ENCODE data around the gene MNX1. TPM values are rescaled to one million over a fixed set of nuclear protein-coding genes. Genes with fewer than 3 reads are reported as not detected.

Gene MNX1
- total and polyA plus RNA-seq, 2 of the 4 experiments (the other 2 are of a cell fraction): not detected

DNA sequence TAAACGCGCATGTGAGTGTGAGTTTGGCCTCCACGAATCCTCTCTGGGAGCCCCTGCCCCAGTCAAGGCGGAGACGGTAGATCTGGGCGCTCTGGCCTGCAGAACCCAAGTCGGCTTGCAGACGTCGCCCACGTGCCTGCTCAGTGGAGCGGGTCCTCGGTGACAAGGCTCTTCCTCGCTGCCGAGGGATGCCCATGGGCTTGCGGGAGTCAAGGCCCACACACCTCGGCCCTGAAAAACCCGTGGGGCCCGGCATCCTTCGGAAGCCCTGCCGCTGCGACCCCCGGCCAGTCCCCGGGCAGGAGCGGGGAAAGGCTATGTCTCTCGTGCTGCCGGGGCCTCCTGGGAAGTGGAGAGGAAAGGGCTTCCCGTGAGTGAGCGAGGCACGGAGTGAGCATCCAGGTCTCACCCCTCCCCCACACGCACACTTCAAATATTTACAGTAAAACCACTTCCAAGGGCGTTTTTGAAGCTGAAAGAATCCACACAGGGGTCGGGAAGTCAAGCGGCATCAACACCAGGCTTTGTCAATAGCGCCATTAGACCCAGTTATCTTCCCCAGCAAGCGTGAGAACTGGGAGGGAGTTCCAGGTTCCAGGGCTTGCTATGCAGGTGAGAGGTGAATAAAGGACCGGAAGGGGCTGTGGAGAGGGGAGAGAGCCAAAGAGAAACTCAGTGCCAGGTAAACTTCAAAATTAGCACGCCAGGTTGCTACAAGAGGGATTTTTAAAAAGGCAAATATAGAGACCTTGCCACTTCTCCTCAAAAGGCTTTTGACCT lies 1.1 kb upstream of the MNX1 start:
- H3K18ac ChIP-seq (ENCODE audit: low read depth, low read length): no peak overlapping the region
- WGBS, 2 experiments (ENCODE audit: extremely low coverage in 2 of 2, insufficient read length in 1 of 2): 7% methylated on average over 3 of the region's 37 CpGs; no CpG with 5 or more reads in 1 of the 2 experiments
- H3K14ac ChIP-seq (replicated peaks; ENCODE audit: low read depth, low read length): no peak overlapping the region
- H3K9me3 ChIP-seq (ENCODE audit: control insufficient read depth, insufficient read depth, low read length): no peaks in the 10 kb centered on the region
- H4K5ac ChIP-seq (ENCODE audit: low read depth, low read length): no peak overlapping the region
- H2BK5ac ChIP-seq (ENCODE audit: low read depth, low read length, poor library complexity, severe bottlenecking): no peak overlapping the region
- H3K27ac ChIP-seq (ENCODE audit: insufficient read depth, low read length): no peak overlapping the region
- DNase-seq (no peak), ATAC-seq (ENCODE audit: low read depth) (no peak)
- H3K56ac ChIP-seq (ENCODE audit: extremely low read depth, insufficient read depth, low read length): no peak overlapping the region
- H3K4me3 ChIP-seq (ENCODE audit: insufficient read depth, low read depth, low read length): no peak overlapping the region
- no peak overlapping the region for H2BK20ac ChIP-seq (ENCODE audit: low read depth, low read length)
- BruUV-seq (replicated peaks): no TSS peak
- no peak overlapping the region for H2AK9ac ChIP-seq (replicated peaks; ENCODE audit: low read depth, low read length, poor library complexity)
- no peaks in the 10 kb centered on the region for H3K4me1 ChIP-seq (ENCODE audit: control insufficient read depth, insufficient read depth, low read length)
- no peak overlapping the region for H2BK120ac ChIP-seq (ENCODE audit: low read depth, low read length)
- in situ Hi-C loops (cut with MboI; ENCODE audit: low sequenced_read_pairs): no loop called here
- ChIA-PET CTCF (interaction anchor here (1.0 kb wide), 1 partner anchor 17 kb away, joined by 3 read pairs; no protein-coding TSS in a partner anchor), POLR2A (ENCODE audit: unreplicated experiment) (no interaction called here)
- H3K79me1 ChIP-seq (ENCODE audit: low read depth in 1 of 2, low read length in 2 of 2): no peaks in the 10 kb centered on the region
- peaks cover 94% of the 10 kb centered on the region for H3K27me3 ChIP-seq (ENCODE audit: control insufficient read depth, insufficient read depth, low read length)
- H3K9me1 ChIP-seq (ENCODE audit: insufficient read depth, low read length): no peaks in the 10 kb centered on the region
- H3K4me2 ChIP-seq (ENCODE audit: low read depth, low read length): no peak overlapping the region
- no peak overlapping the region for H2AK5ac ChIP-seq (ENCODE audit: low read depth, low read length)
- H3K9ac ChIP-seq (ENCODE audit: low read depth, low read length): no peak overlapping the region
- H4K8ac ChIP-seq (ENCODE audit: low read depth in 2 of 2, low read length in 2 of 2): no peak overlapping the region
- intact Hi-C loops (cut with micrococcal nuclease): no loop called here
- no peak overlapping the region for H2AFZ ChIP-seq (replicated peaks; ENCODE audit: low read length, poor library complexity)
- H3K23ac ChIP-seq (ENCODE audit: low read depth, low read length): no peak overlapping the region
- H4K20me1 ChIP-seq (ENCODE audit: insufficient read depth, low read length): no peaks in the 10 kb centered on the region; the same call in 1 of the 2 replicates
- H2BK15ac ChIP-seq (ENCODE audit: low read depth, low read length): no peak overlapping the region
- H4K91ac ChIP-seq (ENCODE audit: insufficient read depth, low read depth, low read length): no peak overlapping the region
- dilution Hi-C loops (cut with HindIII; ENCODE audit: low sequenced_read_pairs, unreplicated experiment): no loop called here
- no peaks in the 10 kb centered on the region for H3K36me3 ChIP-seq (ENCODE audit: control insufficient read depth, insufficient read depth, low read length)
- no peak overlapping the region for H3K4ac ChIP-seq (ENCODE audit: low read depth, low read length)
- TF ChIP-seq MAZ (IDR thresholded peaks at IDR 0.05; ENCODE audit: borderline replicate concordance, low read depth, low read length) (no peak), FOS (IDR thresholded peaks at IDR 0.05; ENCODE audit: low read depth, low read length) (no peak), NFE2L2 (IDR thresholded peaks at IDR 0.05; ENCODE audit: low read depth, low read length) (no peak), BHLHE40 (IDR thresholded peaks at IDR 0.05; ENCODE audit: low read depth, low read length) (no peak)

Data from IMR-90 (cell line).